ENCODE measurements around the gene ACAD8. TPM values are rescaled to one million over a fixed set of nuclear protein-coding genes. Genes with fewer than 3 reads are reported as not detected.
"Not testable (repeated sequence)": the region's sequence is repeated elsewhere in the genome, so short reads cannot be mapped to it uniquely, and the experiment has no call there.

The ACAD8 gene
- total RNA-seq, 1 experiment from 2014 or later: 25.9 TPM

- DNase-seq (ENCODE audit: low spot score): no peak
Observed at GRCh38 chr11:134238956-134239355, 14.4 kb upstream of the ACAD8 start.

DNA sequence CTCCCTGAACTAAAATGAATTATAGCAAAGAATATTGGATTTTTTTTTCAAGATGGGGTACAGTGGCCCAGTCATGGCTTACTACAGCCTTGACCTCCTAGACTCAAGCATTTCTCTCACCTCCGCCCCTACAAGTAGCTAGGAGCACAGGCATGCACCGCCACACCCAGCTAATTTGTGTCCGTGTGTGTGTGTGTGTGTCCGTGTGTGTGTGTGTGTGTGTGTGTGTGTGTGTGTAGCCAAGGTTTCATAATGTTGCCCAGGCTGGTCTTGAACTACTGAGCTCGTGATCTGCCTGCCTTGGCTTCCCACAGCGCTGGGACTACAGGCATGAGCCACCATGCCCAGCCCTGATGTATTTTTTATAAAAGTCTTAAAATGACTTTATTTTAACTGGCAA is 12.8 kb upstream of the ACAD8 start:
- DNase-seq (ENCODE audit: low spot score): no peak

DNA sequence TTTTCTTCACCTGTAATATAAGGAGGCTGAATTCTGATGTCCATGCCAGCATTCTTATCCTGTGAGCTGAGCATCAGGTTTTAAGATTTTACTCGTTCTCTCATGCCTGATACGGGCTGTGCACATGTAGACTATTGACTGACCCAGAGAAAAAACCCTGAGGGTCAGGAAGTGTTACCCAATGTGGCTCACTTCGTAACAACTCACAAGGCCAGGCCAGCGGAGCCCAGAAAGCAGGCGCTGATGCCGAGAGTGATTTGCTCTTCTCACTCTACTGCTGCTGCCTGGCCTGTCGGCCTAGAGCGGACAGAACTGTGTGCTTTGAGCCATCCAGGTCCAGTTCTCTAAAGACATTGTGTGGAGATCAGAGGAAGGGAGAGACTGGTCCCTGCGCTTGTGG is 11.0 kb upstream of the ACAD8 start:
- no peak for DNase-seq (ENCODE audit: low spot score)

- DNase-seq (ENCODE audit: low spot score): no peak
Observed at GRCh38 chr11:134243913-134244312, 9.5 kb upstream of the ACAD8 start.

- DNase-seq (ENCODE audit: low spot score): peak; percentile 69
Observed at GRCh38 chr11:134244593-134244992, 8.8 kb upstream of the ACAD8 start.

DNA sequence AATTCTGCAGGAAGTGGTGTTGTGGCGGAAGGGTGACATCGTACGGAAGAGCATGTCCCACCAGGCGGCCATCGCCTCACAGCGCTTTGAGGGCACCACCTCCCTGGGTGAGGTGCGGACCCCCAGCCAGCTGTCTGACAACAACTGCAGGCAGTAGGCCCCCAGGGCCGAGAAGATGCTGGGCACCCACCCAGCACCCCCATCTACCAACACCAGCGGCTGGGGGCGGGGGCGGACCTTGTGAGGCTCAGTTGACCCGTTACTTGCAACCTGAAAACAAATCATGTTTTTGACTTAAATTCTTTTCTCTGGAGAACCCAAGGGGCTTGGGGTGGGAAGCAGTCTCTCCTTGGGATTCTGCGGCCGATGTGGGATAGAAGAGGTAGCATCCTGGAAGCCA is 7.9 kb upstream of the ACAD8 start:
- DNase-seq (ENCODE audit: low spot score): no peak

DNA sequence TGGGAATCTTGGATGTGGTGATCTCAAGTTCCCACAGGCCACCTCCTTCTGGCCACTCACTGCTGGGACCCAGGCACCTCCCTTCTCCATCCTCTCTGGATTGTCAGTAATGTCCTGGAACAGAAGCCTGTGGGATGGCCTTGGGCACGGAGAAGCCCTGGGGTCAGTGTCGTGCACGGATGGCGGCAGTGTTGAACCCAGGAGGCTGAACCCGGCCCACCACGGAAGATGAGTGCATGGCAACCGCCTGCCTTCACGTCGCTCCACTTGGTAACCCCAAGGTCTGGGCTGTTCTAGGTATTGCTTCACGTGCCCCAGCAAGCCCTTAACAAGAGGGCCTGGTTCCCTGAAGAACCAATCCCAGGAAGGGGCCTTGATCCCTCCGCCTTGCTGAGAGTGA is 7.3 kb upstream of the ACAD8 start:
- DNase-seq (ENCODE audit: low spot score): no peak

- no peak for DNase-seq (ENCODE audit: low spot score)
Observed at GRCh38 chr11:134246678-134247077, 6.7 kb upstream of the ACAD8 start.

- no peak for DNase-seq (ENCODE audit: low spot score)
Observed at GRCh38 chr11:134248910-134249480, 4.4 kb upstream of the ACAD8 start.

DNA sequence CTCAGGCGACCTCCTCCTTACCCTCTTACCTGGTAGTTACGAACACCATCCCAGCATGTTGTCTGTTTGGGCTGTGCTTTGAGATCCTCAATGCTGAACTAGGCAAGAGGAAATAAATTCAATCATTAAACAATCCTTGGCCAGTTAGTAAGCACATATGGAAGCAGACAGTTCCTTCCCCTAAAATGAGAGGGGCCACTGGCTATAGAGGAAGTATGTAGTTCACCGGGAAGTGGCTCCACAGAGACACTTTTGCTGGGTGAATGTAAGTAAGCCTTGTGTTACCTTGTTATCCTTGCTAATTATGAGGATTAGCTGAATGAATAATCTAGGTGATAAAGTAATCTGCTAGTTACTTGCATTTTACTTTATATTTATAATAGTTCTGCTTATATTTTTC is 3.1 kb upstream of the ACAD8 start:
- no peak for DNase-seq (ENCODE audit: low spot score)

DNA sequence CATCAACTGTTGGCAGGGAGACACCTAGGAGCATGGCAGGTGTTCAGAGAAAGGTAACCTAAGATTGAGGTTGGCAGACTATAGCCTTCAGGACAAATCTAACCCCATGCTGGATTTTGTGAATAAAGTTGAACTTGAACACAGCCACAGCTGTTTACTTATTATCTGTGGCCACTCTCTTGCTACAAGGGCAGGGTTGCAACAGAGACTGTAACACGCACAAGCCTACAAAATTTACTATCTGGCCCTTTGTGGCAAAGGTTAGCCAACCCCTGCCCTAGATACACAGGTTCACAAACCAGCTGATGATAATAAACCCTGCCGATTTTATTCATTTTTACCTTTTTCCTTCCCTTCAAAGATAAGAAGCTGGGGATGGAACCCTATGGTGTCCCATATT is 2.7 kb upstream of the ACAD8 start:
- DNase-seq (ENCODE audit: low spot score): no peak

GRCh38 chr11:134252346-134253187 is 801 bp upstream of the ACAD8 start:
- peak; percentile 17 for DNase-seq (ENCODE audit: low spot score)

- DNase-seq (ENCODE audit: low spot score): no peak
Observed at GRCh38 chr11:134254433-134255183, 1.2 kb downstream of the ACAD8 start.

- not testable (repeated sequence) for DNase-seq (ENCODE audit: low spot score)
Observed at GRCh38 chr11:134255184-134255561, 1.8 kb downstream of the ACAD8 start.

DNA sequence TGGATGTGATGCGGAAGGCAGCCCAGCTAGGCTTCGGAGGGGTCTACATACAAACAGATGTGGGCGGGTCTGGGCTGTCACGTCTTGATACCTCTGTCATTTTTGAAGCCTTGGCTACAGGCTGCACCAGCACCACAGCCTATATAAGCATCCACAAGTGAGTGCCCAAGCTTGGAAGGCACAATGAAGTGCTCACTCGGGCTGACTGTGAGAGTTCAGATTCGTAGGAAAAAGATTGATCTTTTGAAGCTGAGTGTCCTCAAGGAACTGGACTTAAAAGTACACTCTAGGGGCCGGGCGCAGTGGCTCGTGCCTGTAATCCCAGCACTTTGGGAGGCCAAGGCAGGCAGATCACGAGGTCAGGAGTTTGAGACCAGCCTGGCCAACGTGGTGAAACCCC is 3.7 kb downstream of the ACAD8 start:
- DNase-seq (ENCODE audit: low spot score): no peak

DNA sequence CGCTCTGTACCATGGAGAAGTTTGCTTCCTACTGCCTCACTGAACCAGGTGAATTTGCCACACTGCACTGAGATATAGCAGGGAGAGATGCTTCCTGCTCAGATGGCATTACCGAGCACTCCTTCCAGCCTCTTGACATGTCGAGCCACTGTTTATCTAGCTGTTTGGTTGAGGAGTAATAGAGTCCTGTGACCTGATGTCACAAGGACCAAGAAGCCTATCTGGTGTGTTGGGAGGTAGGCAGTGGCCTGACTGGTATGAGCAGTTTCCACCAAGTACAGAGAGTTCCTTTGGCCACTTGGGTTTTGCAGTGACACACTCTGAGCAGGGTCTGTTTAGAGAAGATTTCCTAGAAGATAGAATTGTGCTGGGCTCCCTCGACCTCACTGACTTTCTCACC is 5.2 kb downstream of the ACAD8 start:
- no peak for DNase-seq (ENCODE audit: low spot score)

DNA sequence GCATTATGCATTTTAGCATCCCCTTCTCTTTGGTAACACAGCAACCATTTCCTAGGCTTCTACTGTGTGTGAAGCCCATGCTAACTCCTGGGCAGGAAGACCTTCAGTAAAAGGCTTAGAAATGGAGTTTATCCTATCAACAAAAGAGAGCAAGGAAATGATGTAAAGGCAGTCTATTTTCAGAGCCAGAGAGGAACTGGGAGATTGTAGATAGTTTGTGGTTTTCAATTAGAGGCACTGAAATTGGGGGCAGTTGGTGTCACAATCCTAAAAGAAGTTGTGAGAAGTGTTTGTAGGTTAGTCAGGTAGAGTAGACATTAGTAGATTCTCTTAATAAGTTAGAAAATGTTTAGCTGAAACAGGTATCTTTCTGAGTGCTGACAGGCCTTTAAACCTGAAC is 7.1 kb downstream of the ACAD8 start:
- DNase-seq (ENCODE audit: low spot score): no peak

DNA sequence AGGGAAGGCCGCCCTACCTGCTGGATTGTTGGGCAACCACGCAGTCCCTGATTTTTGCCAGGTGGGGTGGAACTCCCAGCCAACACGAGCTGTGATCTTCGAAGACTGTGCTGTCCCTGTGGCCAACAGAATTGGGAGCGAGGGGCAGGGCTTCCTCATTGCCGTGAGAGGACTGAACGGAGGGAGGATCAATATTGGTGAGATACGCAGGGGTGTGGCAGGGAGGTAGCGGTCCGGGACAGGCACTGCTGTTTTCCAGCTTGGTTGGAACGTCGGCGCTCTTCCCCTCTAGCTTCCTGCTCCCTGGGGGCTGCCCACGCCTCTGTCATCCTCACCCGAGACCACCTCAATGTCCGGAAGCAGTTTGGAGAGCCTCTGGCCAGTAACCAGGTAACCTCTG is 7.6 kb downstream of the ACAD8 start:
- DNase-seq (ENCODE audit: low spot score): no peak

GRCh38 chr11:134261626-134262488 is 8.5 kb downstream of the ACAD8 start:
- peak; percentile 65 for DNase-seq (ENCODE audit: low spot score)

DNA sequence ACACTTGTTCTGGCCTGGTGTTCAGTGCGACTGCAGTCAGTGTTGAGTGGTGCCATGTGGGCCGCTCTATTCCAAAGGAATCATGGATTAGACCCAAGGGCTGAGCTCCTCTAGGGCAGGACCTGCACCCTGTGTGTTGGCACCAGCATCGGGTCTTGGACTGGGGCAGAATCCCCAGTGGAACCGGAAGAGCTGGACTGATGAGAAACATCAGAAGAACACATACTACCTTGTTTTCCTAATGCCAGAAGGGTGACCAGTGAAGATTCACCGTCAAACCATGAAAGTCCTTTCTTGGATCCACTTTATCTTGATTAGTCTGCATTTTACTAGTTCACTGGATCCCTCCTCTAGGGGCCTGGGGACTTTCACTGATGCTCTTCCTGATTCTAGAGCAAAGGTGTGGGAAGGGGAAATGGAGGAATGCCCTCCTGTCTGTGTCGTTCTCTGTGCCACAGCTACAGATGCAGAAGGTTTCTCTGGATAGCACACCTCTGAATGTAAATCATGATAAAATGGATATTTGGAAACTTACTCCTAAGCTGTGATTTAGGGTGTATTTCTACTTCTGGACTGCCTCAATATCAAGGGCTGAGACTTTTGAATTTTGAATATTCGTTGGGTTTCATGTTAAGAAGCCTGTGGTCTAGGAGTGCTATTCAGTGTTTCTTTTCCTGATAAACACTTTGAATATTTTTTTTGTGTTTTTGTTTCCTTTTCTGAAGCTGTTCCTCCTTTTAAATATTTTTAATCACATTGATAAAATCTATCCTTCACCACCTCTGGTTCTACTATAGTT is 11.8 kb downstream of the ACAD8 start:
- DNase-seq (ENCODE audit: low spot score): no peak

- no peak for DNase-seq (ENCODE audit: low spot score)
Observed at GRCh38 chr11:134266440-134266839, 13.1 kb downstream of the ACAD8 start.
